Transverse colon (tissue), 3 donors: ENCODE data around the gene PTMS.

Experiments
- CTCF ChIP-seq, 5 experiments: fragments of 200-600 bp in 3 of 5; fragments of 450-650 bp in 2 of 5; sonication (generic) in 3 of 5; IDR thresholded peaks; 1 replicate in 2 of 5; 2 replicates in 3 of 5; pipeline ENCODE4 v1.5.1; 2016 to 2017; ENCODE audit warnings: antibody characterized with exemption in 5 of 5, inconsistent platforms in 3 of 5, mild to moderate bottlenecking in 2 of 5, moderate library complexity in 1 of 5
- EP300 ChIP-seq: sonication (generic); formaldehyde crosslinking; IDR thresholded peaks from one replicate; pipeline ENCODE4 v1.6.1; 2017; ENCODE audit warnings: antibody characterized with exemption, low read depth

- TF ChIP-seq EP300 (no peak), CTCF (IDR thresholded peaks at IDR 0.05) (no peak)
Measured at GRCh38 chr12:6763380-6763779, 2.8 kb upstream of the PTMS start.
